NCI-H2081 treated with DMSO at 0.1 percent for 48 hours (cell line): ENCODE data around the gene JPH3.
"Not testable (repeated sequence)": the region's sequence is repeated elsewhere in the genome, so short reads cannot be mapped to it uniquely, and the experiment has no call there.

Experiments used
- DNase-seq: peaks from one replicate; lab custom pipeline; 2025; lab: John Stamatoyannopoulos, UW

JPH3 gene

GRCh38 chr16:87654826-87655225 is 52.5 kb downstream of the JPH3 start:
- DNase-seq = no peak

- DNase-seq = no peak
These were observed 54.0 kb downstream of the JPH3 start for GRCh38 chr16:87656328-87656727.

- no peak for DNase-seq
These were observed 55.4 kb downstream of the JPH3 start for GRCh38 chr16:87657621-87658192.

GRCh38 chr16:87658564-87659225 is 56.4 kb downstream of the JPH3 start:
- DNase-seq = no peak

- no peak for DNase-seq
These were observed 59.3 kb downstream of the JPH3 start for GRCh38 chr16:87661561-87661960.

- DNase-seq = no peak
These were observed 60.2 kb downstream of the JPH3 start for GRCh38 chr16:87662254-87663204.

GRCh38 chr16:87664792-87665191 is 62.5 kb downstream of the JPH3 start:
- no peak for DNase-seq

GRCh38 chr16:87665193-87665592 is 62.9 kb downstream of the JPH3 start:
- DNase-seq = no peak

- DNase-seq = no peak
These were observed 64.6 kb downstream of the JPH3 start for GRCh38 chr16:87666919-87667318.

- no peak for DNase-seq
These were observed 65.1 kb downstream of the JPH3 start for GRCh38 chr16:87667443-87667842.

GRCh38 chr16:87667946-87668345 is 65.6 kb downstream of the JPH3 start:
- no peak for DNase-seq

- DNase-seq = no peak
These were observed 67.4 kb downstream of the JPH3 start for GRCh38 chr16:87669672-87670071.

GRCh38 chr16:87671221-87671620 is 68.9 kb downstream of the JPH3 start:
- no peak for DNase-seq

GRCh38 chr16:87671715-87672270 is 69.5 kb downstream of the JPH3 start:
- no peak for DNase-seq

GRCh38 chr16:87674419-87674818 is 72.1 kb downstream of the JPH3 start:
- DNase-seq = no peak

GRCh38 chr16:87675111-87675719 is 72.9 kb downstream of the JPH3 start:
- DNase-seq = no peak

- no peak for DNase-seq
These were observed 75.5 kb downstream of the JPH3 start for GRCh38 chr16:87677830-87678229.

- DNase-seq = no peak
These were observed 76.3 kb downstream of the JPH3 start for GRCh38 chr16:87678618-87679017.

GRCh38 chr16:87679593-87680271 is 77.4 kb downstream of the JPH3 start:
- DNase-seq = no peak

GRCh38 chr16:87680272-87680644 is 78.0 kb downstream of the JPH3 start:
- no peak for DNase-seq

GRCh38 chr16:87681051-87681602 is 78.8 kb downstream of the JPH3 start:
- not testable (repeated sequence) for DNase-seq
